H9 (cell line): ENCODE results near the gene LPIN2. TPM values are rescaled to one million over a fixed set of nuclear protein-coding genes. Genes with fewer than 3 reads are reported as not detected.

Experiments used
- DNase-seq: peaks from one replicate; pipeline ENCODE4 v3.0.0-alpha.2; 2017
- H2AFZ ChIP-seq: one replicate; pipeline ENCODE4 v1.6.1; 2013; ENCODE audit warnings: mild to moderate bottlenecking, low read length, control low read depth, moderate library complexity
- H2AK5ac ChIP-seq: 2 replicates; pipeline ENCODE4 v1.6.1; 2013; ENCODE audit warnings: low read length, control low read depth, mixed read lengths; ENCODE audit not compliant: insufficient read length
- H2BK120ac ChIP-seq: one replicate; pipeline ENCODE4 v1.6.1; 2013; ENCODE audit warnings: low read depth, mild to moderate bottlenecking, low read length, control low read depth, inconsistent platforms; ENCODE audit not compliant: poor library complexity, severe bottlenecking
- H2BK12ac ChIP-seq: 2 replicates; pipeline ENCODE4 v1.6.1; 2013; ENCODE audit warnings: low read length, control low read depth, mixed read lengths, low read depth; ENCODE audit not compliant: insufficient read length
- H2BK15ac ChIP-seq: 2 replicates; pipeline ENCODE4 v1.6.1; 2013; ENCODE audit warnings: low read depth, low read length, control low read depth
- H2BK20ac ChIP-seq: one replicate; pipeline ENCODE4 v1.6.1; 2013; ENCODE audit warnings: low read depth, mild to moderate bottlenecking, low read length, control low read depth, inconsistent platforms; ENCODE audit not compliant: poor library complexity, severe bottlenecking
- H2BK5ac ChIP-seq: 2 replicates; pipeline ENCODE4 v1.6.1; 2013; ENCODE audit warnings: low read length, control low read depth, mixed read lengths; ENCODE audit not compliant: insufficient read length
- H3K14ac ChIP-seq: 2 replicates; pipeline ENCODE4 v1.6.1; 2013; ENCODE audit warnings: low read length, control low read depth; ENCODE audit not compliant: insufficient read depth
- H3K18ac ChIP-seq: 2 replicates; pipeline ENCODE4 v1.6.1; 2013; ENCODE audit warnings: low read depth, mild to moderate bottlenecking, mixed read lengths, low read length, control low read depth; ENCODE audit not compliant: insufficient read length
- H3K23ac ChIP-seq: 2 replicates; pipeline ENCODE4 v1.6.1; 2013; ENCODE audit warnings: low read length, control low read depth, mixed read lengths, low read depth; ENCODE audit not compliant: insufficient read length
- H3K23me2 ChIP-seq: 2 replicates; pipeline ENCODE4 v1.6.1; 2013; ENCODE audit warnings: low read depth, mild to moderate bottlenecking, mixed read lengths, low read length, control low read depth; ENCODE audit not compliant: insufficient read length, poor library complexity, severe bottlenecking
- H3K27ac ChIP-seq: 2 replicates; pipeline ENCODE4 v1.5.1; 2013; ENCODE audit warnings: low read length, control low read depth, mixed read lengths, low read depth; ENCODE audit not compliant: insufficient read length
- H3K27me3 ChIP-seq: 2 replicates; pipeline ENCODE4 v1.6.1; 2013; ENCODE audit warnings: low read length, control low read depth, inconsistent platforms; ENCODE audit not compliant: insufficient read depth
- H3K4ac ChIP-seq: 2 replicates; pipeline ENCODE4 v1.6.1; 2013; ENCODE audit warnings: low read depth, mild to moderate bottlenecking, control low read depth, inconsistent platforms, low read length, moderate library complexity
- H3K4me1 ChIP-seq: 2 replicates; pipeline ENCODE4 v1.6.1; 2013; ENCODE audit warnings: low read length, control low read depth, inconsistent platforms; ENCODE audit not compliant: insufficient read depth
- H3K4me2 ChIP-seq: 2 replicates; pipeline ENCODE4 v1.6.1; 2013; ENCODE audit warnings: low read length, control low read depth, mixed read lengths; ENCODE audit not compliant: insufficient read length, insufficient read depth
- H3K56ac ChIP-seq: 2 replicates; pipeline ENCODE4 v1.6.1; 2013; ENCODE audit warnings: low read depth, mild to moderate bottlenecking, mixed read lengths, low read length, control low read depth; ENCODE audit not compliant: insufficient read length
- H3K79me1 ChIP-seq: 2 replicates; pipeline ENCODE4 v1.6.1; 2013; ENCODE audit warnings: low read depth, mild to moderate bottlenecking, moderate library complexity, low read length, control low read depth, inconsistent platforms; ENCODE audit not compliant: insufficient read depth, poor library complexity, severe bottlenecking
- H3K79me2 ChIP-seq: 2 replicates; pipeline ENCODE4 v1.6.1; 2013; ENCODE audit warnings: low read length, control low read depth, inconsistent platforms; ENCODE audit not compliant: insufficient read depth
- H3K9ac ChIP-seq: 2 replicates; pipeline ENCODE4 v1.6.1; 2013; ENCODE audit warnings: low read length, control low read depth, mixed read lengths; ENCODE audit not compliant: insufficient read length; ENCODE audit errors: extremely low read depth
- H3K9me3 ChIP-seq: one replicate; pipeline ENCODE4 v1.6.1; 2013; ENCODE audit warnings: low read depth, low read length, inconsistent platforms; ENCODE audit not compliant: control insufficient read depth
- H3T11ph ChIP-seq: one replicate; pipeline ENCODE4 v1.6.1; 2013; ENCODE audit warnings: mild to moderate bottlenecking, low read length, control low read depth, inconsistent platforms
- H4K20me1 ChIP-seq: one replicate; pipeline ENCODE4 v1.6.1; 2013; ENCODE audit not compliant: control insufficient read depth, insufficient read length, insufficient read depth
- H4K5ac ChIP-seq: 2 replicates; pipeline ENCODE4 v1.6.1; 2013; ENCODE audit warnings: low read depth, mild to moderate bottlenecking, mixed read lengths, low read length, control low read depth; ENCODE audit not compliant: insufficient read length
- H4K8ac ChIP-seq: replicated peaks from 2 replicates; pipeline ENCODE4 v1.6.1; 2013; ENCODE audit warnings: low read length, control low read depth, mixed read lengths, low read depth; ENCODE audit not compliant: insufficient read length
- H4K91ac ChIP-seq: 2 replicates; pipeline ENCODE4 v1.6.1; 2013; ENCODE audit warnings: low read depth, mild to moderate bottlenecking, moderate library complexity, mixed read lengths, low read length, control low read depth; ENCODE audit not compliant: insufficient read length
- H3K27ac Mint-ChIP-seq, 3 experiments: 2 replicates in 2 of 3; 3 replicates in 1 of 3; pipeline ENCODE4 v1.8.0; 2020 to 2021; ENCODE audit warnings: mixed read lengths in 3 of 3, mild to moderate bottlenecking in 1 of 3, moderate library complexity in 1 of 3
- H3K27me3 Mint-ChIP-seq: 2 replicates; pipeline ENCODE4 v1.8.0; 2021; ENCODE audit warnings: low read depth, mild to moderate bottlenecking, moderate library complexity, mixed read lengths
- H3K36me3 Mint-ChIP-seq, 3 experiments: 2 replicates in 2 of 3; 3 replicates in 1 of 3; pipeline ENCODE4 v1.8.0; 2020 to 2021; ENCODE audit warnings: low read depth in 3 of 3, mixed read lengths in 3 of 3; ENCODE audit not compliant: insufficient read depth in 1 of 3
- H3K4me1 Mint-ChIP-seq, 2 experiments: 2 replicates each; pipeline ENCODE4 v1.8.0; 2020; ENCODE audit warnings: mixed read lengths in 2 of 2
- H3K4me3 Mint-ChIP-seq, 2 experiments: 2 replicates in 1 of 2; 3 replicates in 1 of 2; pipeline ENCODE4 v1.8.0; 2020 to 2021; ENCODE audit warnings: mild to moderate bottlenecking in 2 of 2, mixed read lengths in 2 of 2, moderate library complexity in 1 of 2
- H3K9me3 Mint-ChIP-seq, 2 experiments: 2 replicates in 1 of 2; 3 replicates in 1 of 2; pipeline ENCODE4 v1.8.0; 2020; ENCODE audit warnings: mild to moderate bottlenecking in 2 of 2, mixed read lengths in 2 of 2, moderate library complexity in 1 of 2
- WGBS: extraction: QIAGEN DNeasy Blood & Tissue Kit; methylation state at CpG from one replicate; pipeline ENCODE4 v1.1.7; 2013; ENCODE audit warnings: missing lambda C conversion rate, low lambda C conversion rate, mixed read lengths; ENCODE audit not compliant: insufficient read length; ENCODE audit errors: extremely low coverage; 5-methylcytosine and 5-hydroxymethylcytosine counted together
- total RNA-seq: library from RNA; stranded (reverse); gene quantifications from 2 replicates; pipeline ENCODE4 v1.2.1, GENCODE V29; 2021
- TF ChIP-seq, protein P1 (sequence below): fragments of 200-600 bp; sonication (generic); conservative IDR thresholded peaks from 3 replicates; pipeline ENCODE4 v1.8.0; 2021; ENCODE audit warnings: antibody characterized with exemption, mild to moderate bottlenecking

LPIN2 gene
- total RNA-seq, 1 experiment from 2014 or later, result 9.2 TPM

- peaks cover 3% of the 10 kb centered on the region for H3K79me1 ChIP-seq
- H3K79me2 ChIP-seq, result peaks cover 6% of the 10 kb centered on the region; the same call in 1 of the 2 replicates
- H3T11ph ChIP-seq, result no peak overlapping the region
- no peak overlapping the region for H2BK5ac ChIP-seq
- no peaks in the 10 kb centered on the region for H3K27me3 Mint-ChIP-seq
- no peak overlapping the region for H3K27ac ChIP-seq
- no peaks in the 10 kb centered on the region for H3K27me3 ChIP-seq
- no peak for DNase-seq
- H2AK5ac ChIP-seq, result no peak overlapping the region
- H3K9me3 ChIP-seq, result no peaks in the 10 kb centered on the region
- H4K5ac ChIP-seq, result no peak overlapping the region
- H3K36me3 Mint-ChIP-seq, result peaks cover 0 to 2% (median 0%) of the 10 kb centered on the region in 3 experiments; a peak in 1 of 7 replicates
- WGBS, result no CpG with 5 or more reads among the region's 3 CpGs
- no peak overlapping the region for H2AFZ ChIP-seq
- H4K20me1 ChIP-seq, result peaks cover 4% of the 10 kb centered on the region
- no peak overlapping the region for H3K18ac ChIP-seq
- TF ChIP-seq, protein P1, sequence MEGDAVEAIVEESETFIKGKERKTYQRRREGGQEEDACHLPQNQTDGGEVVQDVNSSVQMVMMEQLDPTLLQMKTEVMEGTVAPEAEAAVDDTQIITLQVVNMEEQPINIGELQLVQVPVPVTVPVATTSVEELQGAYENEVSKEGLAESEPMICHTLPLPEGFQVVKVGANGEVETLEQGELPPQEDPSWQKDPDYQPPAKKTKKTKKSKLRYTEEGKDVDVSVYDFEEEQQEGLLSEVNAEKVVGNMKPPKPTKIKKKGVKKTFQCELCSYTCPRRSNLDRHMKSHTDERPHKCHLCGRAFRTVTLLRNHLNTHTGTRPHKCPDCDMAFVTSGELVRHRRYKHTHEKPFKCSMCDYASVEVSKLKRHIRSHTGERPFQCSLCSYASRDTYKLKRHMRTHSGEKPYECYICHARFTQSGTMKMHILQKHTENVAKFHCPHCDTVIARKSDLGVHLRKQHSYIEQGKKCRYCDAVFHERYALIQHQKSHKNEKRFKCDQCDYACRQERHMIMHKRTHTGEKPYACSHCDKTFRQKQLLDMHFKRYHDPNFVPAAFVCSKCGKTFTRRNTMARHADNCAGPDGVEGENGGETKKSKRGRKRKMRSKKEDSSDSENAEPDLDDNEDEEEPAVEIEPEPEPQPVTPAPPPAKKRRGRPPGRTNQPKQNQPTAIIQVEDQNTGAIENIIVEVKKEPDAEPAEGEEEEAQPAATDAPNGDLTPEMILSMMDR, result no peak
- H2BK20ac ChIP-seq, result no peak overlapping the region
- H4K91ac ChIP-seq, result no peak overlapping the region
- H3K9ac ChIP-seq, result no peak overlapping the region
- H3K23me2 ChIP-seq, result no peaks in the 10 kb centered on the region
- no peak overlapping the region for H2BK120ac ChIP-seq
- no peak overlapping the region for H3K56ac ChIP-seq
- H3K4me1 Mint-ChIP-seq, result peaks cover 34 to 37% of the 10 kb centered on the region in 2 experiments
- no peak overlapping the region for H3K23ac ChIP-seq
- H3K4ac ChIP-seq, result no peak overlapping the region
- no peak overlapping the region for H3K4me3 Mint-ChIP-seq
- no peak overlapping the region for H2BK12ac ChIP-seq
- no peak overlapping the region for H3K4me2 ChIP-seq
- no peaks in the 10 kb centered on the region for H3K9me3 Mint-ChIP-seq
- no peak overlapping the region for H2BK15ac ChIP-seq
- no peak overlapping the region for H3K14ac ChIP-seq
- peaks cover 4% of the 10 kb centered on the region; the same call in 1 of the 2 replicates for H3K4me1 ChIP-seq
- H4K8ac ChIP-seq, result no peak overlapping the region
- no peak overlapping the region for H3K27ac Mint-ChIP-seq
Measured at GRCh38 chr18:2978208-2978607, 34.7 kb downstream of the LPIN2 start.
